WTC11 (cell line): ENCODE data around the gene CLNK. TPM values are rescaled to one million over a fixed set of nuclear protein-coding genes. Genes with fewer than 3 reads are reported as not detected.

ENCODE experiments used
- ATAC-seq: fragments of 200-7000 bp; cut with Tn5 transposase; 2 replicates; pipeline ENCODE4 v1.10.0; 2021; ENCODE audit warnings: mild to moderate bottlenecking, moderate library complexity
- CTCF ChIA-PET: fragments of 300-600 bp; sonication (Branson Sonifier 250); formaldehyde crosslinking; loops from one replicate; lab custom pipeline; 2021; ENCODE audit warnings: antibody characterized with exemption; lab: Charles Lee
- POLR2A ChIA-PET: fragments of 350-600 bp; sonication (Branson Sonifier 250); formaldehyde crosslinking; loops from one replicate; lab custom pipeline; 2021; ENCODE audit warnings: antibody characterized with exemption; lab: Charles Lee
- DNase-seq: peaks from one replicate; pipeline ENCODE4 v3.0.0; 2021; ENCODE audit warnings: low spot score
- H3K27ac Mint-ChIP-seq: 2 replicates; pipeline ENCODE4 v1.8.0; 2021; ENCODE audit warnings: mixed read lengths
- H3K27me3 Mint-ChIP-seq: 2 replicates; pipeline ENCODE4 v1.8.0; 2021; ENCODE audit warnings: low read depth, mild to moderate bottlenecking, moderate library complexity, mixed read lengths
- H3K36me3 Mint-ChIP-seq: 2 replicates; pipeline ENCODE4 v1.8.0; 2021; ENCODE audit warnings: mixed read lengths
- H3K4me1 Mint-ChIP-seq: 2 replicates; pipeline ENCODE4 v1.8.0; 2022; ENCODE audit warnings: mixed read lengths
- H3K4me3 Mint-ChIP-seq: 2 replicates; pipeline ENCODE4 v1.8.0; 2021; ENCODE audit warnings: mild to moderate bottlenecking, moderate library complexity, mixed read lengths
- H3K9me3 Mint-ChIP-seq: 2 replicates; pipeline ENCODE4 v1.8.0; 2021; ENCODE audit warnings: mixed read lengths
- CREB1 ChIP-seq: sonication (generic); formaldehyde crosslinking; IDR thresholded peaks from 2 replicates; pipeline ENCODE4 v1.8.0; 2023; ENCODE audit warnings: mild to moderate bottlenecking, missing genetic modification reagents
- ETV6 ChIP-seq: sonication (generic); formaldehyde crosslinking; IDR thresholded peaks from 2 replicates; pipeline ENCODE4 v1.8.1; 2022; ENCODE audit warnings: mild to moderate bottlenecking, missing genetic modification reagents
- GTF2I ChIP-seq: fragments of 250-450 bp; sonication (Bioruptor Pico); conservative IDR thresholded peaks from 2 replicates; pipeline ENCODE4 v1.4.0; 2021; ENCODE audit warnings: mild to moderate bottlenecking
- IRF2 ChIP-seq: sonication (generic); formaldehyde crosslinking; IDR thresholded peaks from 2 replicates; pipeline ENCODE4 v1.8.0; 2022; ENCODE audit warnings: low read depth, missing genetic modification reagents, borderline replicate concordance
- KAT7 ChIP-seq: sonication (generic); formaldehyde crosslinking; IDR thresholded peaks from 2 replicates; pipeline ENCODE4 v1.8.1; 2023; ENCODE audit warnings: missing genetic modification reagents, mild to moderate bottlenecking, borderline replicate concordance
- NFATC4 ChIP-seq: fragments of 250-450 bp; sonication (Bioruptor Pico); IDR thresholded peaks from 2 replicates; pipeline ENCODE4 v1.9.0; 2021; ENCODE audit warnings: mild to moderate bottlenecking
- NR1H2 ChIP-seq: sonication (generic); formaldehyde crosslinking; IDR thresholded peaks from 2 replicates; pipeline ENCODE4 v1.9.0; 2021; ENCODE audit warnings: mild to moderate bottlenecking, moderate library complexity, missing genetic modification reagents
- NR3C1 ChIP-seq: sonication (generic); formaldehyde crosslinking; conservative IDR thresholded peaks from 2 replicates; pipeline ENCODE4 v1.8.1; 2023; ENCODE audit warnings: low read depth, mild to moderate bottlenecking, missing genetic modification reagents
- TEAD4 ChIP-seq: sonication (generic); formaldehyde crosslinking; IDR thresholded peaks from 2 replicates; pipeline ENCODE4 v1.8.0; 2022; ENCODE audit warnings: mild to moderate bottlenecking, missing genetic modification reagents
- TP53 ChIP-seq: sonication (generic); formaldehyde crosslinking; IDR thresholded peaks from 2 replicates; pipeline ENCODE4 v1.8.1; 2023; ENCODE audit warnings: mild to moderate bottlenecking, missing genetic modification reagents
- ZNF121 ChIP-seq: sonication (generic); formaldehyde crosslinking; IDR thresholded peaks from 2 replicates; pipeline ENCODE4 v1.8.0; 2023; ENCODE audit warnings: missing genetic modification reagents
- ZNF232 ChIP-seq: sonication (generic); formaldehyde crosslinking; IDR thresholded peaks from 2 replicates; pipeline ENCODE4 v1.8.0; 2022; ENCODE audit warnings: mild to moderate bottlenecking, missing genetic modification reagents
- ZNF263 ChIP-seq: sonication (generic); formaldehyde crosslinking; IDR thresholded peaks from 2 replicates; pipeline ENCODE4 v1.8.1; 2022; ENCODE audit warnings: low read depth, mild to moderate bottlenecking, moderate library complexity, missing genetic modification reagents
- ZNF317 ChIP-seq: sonication (generic); formaldehyde crosslinking; IDR thresholded peaks from 2 replicates; pipeline ENCODE4 v1.8.1; 2023; ENCODE audit warnings: low read depth, mild to moderate bottlenecking, moderate library complexity, missing genetic modification reagents, borderline replicate concordance
- ZNF396 ChIP-seq: fragments of 250-450 bp; sonication (Bioruptor Pico); IDR thresholded peaks from 2 replicates; pipeline ENCODE4 v1.8.0; 2021; ENCODE audit warnings: mild to moderate bottlenecking, moderate library complexity, borderline replicate concordance
- total RNA-seq: library from RNA; stranded (reverse); gene quantifications from 3 replicates; pipeline ENCODE4 v1.2.3, GENCODE V29; 2021
- TF ChIP-seq, protein P1 (sequence below): sonication (generic); formaldehyde crosslinking; IDR thresholded peaks from 2 replicates; pipeline ENCODE4 v1.8.1; 2022; ENCODE audit warnings: missing genetic modification reagents, borderline replicate concordance
- TF ChIP-seq, protein P2 (sequence below): sonication (generic); formaldehyde crosslinking; IDR thresholded peaks from 2 replicates; pipeline ENCODE4 v1.8.0; 2022; ENCODE audit warnings: mild to moderate bottlenecking, missing genetic modification reagents
- TF ChIP-seq, protein P3 (sequence below): sonication (generic); formaldehyde crosslinking; IDR thresholded peaks from 2 replicates; pipeline ENCODE4 v1.8.1; 2022; ENCODE audit warnings: low read depth, mild to moderate bottlenecking, moderate library complexity, missing genetic modification reagents, borderline replicate concordance
- TF ChIP-seq, protein P4 (sequence below): sonication (generic); formaldehyde crosslinking; IDR thresholded peaks from 2 replicates; pipeline ENCODE4 v1.8.0; 2023; ENCODE audit warnings: missing genetic modification reagents, mild to moderate bottlenecking, borderline replicate concordance

Gene CLNK
- total RNA-seq, 1 experiment from 2014 or later: not detected

DNA sequence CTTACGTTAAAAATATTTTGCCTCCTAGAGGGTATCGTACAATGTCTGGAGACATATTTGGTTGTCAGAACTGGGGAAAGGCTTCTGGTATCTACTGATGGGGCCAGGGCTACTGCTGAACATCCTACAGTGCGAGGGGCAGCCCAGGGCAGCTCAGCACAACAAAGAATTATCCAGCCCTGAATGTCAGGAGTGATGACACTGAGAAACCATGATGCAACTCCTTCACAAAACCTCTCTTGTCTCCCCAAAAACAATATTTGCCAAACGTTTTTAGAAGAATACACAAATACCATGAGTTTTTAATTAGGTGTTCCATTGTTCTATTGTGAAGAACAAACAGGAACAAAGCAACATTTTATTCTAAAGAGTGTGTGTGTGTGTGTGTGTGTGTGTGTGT is 43.4 kb upstream of the CLNK start (continued):
- TF ChIP-seq, protein P1, sequence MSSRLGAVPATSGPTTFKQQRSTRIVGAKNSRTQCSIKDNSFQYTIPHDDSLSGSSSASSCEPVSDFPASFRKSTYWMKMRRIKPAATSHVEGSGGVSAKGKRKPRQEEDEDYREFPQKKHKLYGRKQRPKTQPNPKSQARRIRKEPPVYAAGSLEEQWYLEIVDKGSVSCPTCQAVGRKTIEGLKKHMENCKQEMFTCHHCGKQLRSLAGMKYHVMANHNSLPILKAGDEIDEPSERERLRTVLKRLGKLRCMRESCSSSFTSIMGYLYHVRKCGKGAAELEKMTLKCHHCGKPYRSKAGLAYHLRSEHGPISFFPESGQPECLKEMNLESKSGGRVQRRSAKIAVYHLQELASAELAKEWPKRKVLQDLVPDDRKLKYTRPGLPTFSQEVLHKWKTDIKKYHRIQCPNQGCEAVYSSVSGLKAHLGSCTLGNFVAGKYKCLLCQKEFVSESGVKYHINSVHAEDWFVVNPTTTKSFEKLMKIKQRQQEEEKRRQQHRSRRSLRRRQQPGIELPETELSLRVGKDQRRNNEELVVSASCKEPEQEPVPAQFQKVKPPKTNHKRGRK (CRISPR knock-in tag): no peak
- TF ChIP-seq ETV6 (CRISPR knock-in tag) (no peak), GTF2I (no peak), NR1H2 (no peak), ZNF263 (CRISPR knock-in tag) (no peak), ZNF121 (CRISPR knock-in tag) (no peak), TEAD4 (CRISPR knock-in tag) (no peak), CREB1 (CRISPR knock-in tag) (no peak)
- TF ChIP-seq, protein P2, sequence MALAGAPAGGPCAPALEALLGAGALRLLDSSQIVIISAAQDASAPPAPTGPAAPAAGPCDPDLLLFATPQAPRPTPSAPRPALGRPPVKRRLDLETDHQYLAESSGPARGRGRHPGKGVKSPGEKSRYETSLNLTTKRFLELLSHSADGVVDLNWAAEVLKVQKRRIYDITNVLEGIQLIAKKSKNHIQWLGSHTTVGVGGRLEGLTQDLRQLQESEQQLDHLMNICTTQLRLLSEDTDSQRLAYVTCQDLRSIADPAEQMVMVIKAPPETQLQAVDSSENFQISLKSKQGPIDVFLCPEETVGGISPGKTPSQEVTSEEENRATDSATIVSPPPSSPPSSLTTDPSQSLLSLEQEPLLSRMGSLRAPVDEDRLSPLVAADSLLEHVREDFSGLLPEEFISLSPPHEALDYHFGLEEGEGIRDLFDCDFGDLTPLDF (CRISPR knock-in tag): no peak

DNA sequence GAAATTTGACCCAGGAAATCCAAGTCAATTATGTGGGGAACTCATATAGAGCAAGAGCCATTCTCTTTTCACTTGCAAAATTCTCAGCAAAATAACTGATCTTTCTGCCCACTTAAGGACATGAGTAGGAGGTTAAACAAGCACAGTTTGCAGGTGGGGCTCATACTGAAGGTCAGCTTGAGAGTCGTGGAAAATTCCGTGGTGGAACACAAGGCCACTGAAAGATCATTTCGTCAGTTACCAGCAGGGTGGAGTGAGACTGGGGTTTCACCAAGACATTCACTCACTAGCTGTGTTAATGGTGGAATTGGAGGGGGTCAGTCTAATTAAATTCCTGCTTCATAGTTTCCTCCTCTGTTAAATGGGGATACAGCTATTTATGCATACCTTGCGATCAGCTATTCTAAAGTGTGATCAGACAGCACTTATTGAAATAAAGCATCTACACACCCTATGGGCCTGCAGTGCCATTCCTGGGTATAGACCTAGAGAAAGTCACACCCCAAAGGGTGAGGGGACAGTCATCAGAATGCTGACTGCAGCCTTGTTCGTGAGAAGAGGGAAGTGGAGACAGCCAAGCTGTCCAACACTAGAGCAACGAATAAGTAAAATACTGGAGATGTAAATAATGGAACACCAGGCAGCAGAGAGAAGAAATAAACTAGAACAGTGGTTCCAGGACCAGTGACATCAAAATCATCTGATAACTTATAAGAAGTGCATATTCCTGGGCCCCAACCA is 42.7 kb upstream of the CLNK start:
- Mint-ChIP-seq H3K27ac (no peak overlapping the region), H3K36me3 (peaks cover 58% of the 10 kb centered on the region), H3K4me3 (no peak overlapping the region), H3K9me3 (peaks cover 76% of the 10 kb centered on the region), H3K27me3 (no peaks in the 10 kb centered on the region; the same call in 1 of the 2 replicates), H3K4me1 (no peaks in the 10 kb centered on the region)
- DNase-seq (no peak), ATAC-seq (no peak)
- ChIA-PET POLR2A (no interaction called here), CTCF (no interaction called here)
- TF ChIP-seq KAT7: no peak
- TF ChIP-seq, protein P3, sequence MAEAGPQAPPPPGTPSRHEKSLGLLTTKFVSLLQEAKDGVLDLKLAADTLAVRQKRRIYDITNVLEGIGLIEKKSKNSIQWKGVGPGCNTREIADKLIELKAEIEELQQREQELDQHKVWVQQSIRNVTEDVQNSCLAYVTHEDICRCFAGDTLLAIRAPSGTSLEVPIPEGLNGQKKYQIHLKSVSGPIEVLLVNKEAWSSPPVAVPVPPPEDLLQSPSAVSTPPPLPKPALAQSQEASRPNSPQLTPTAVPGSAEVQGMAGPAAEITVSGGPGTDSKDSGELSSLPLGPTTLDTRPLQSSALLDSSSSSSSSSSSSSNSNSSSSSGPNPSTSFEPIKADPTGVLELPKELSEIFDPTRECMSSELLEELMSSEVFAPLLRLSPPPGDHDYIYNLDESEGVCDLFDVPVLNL (CRISPR knock-in tag): no peak
- TF ChIP-seq ZNF317 (CRISPR knock-in tag): no peak
- TF ChIP-seq, protein P4, sequence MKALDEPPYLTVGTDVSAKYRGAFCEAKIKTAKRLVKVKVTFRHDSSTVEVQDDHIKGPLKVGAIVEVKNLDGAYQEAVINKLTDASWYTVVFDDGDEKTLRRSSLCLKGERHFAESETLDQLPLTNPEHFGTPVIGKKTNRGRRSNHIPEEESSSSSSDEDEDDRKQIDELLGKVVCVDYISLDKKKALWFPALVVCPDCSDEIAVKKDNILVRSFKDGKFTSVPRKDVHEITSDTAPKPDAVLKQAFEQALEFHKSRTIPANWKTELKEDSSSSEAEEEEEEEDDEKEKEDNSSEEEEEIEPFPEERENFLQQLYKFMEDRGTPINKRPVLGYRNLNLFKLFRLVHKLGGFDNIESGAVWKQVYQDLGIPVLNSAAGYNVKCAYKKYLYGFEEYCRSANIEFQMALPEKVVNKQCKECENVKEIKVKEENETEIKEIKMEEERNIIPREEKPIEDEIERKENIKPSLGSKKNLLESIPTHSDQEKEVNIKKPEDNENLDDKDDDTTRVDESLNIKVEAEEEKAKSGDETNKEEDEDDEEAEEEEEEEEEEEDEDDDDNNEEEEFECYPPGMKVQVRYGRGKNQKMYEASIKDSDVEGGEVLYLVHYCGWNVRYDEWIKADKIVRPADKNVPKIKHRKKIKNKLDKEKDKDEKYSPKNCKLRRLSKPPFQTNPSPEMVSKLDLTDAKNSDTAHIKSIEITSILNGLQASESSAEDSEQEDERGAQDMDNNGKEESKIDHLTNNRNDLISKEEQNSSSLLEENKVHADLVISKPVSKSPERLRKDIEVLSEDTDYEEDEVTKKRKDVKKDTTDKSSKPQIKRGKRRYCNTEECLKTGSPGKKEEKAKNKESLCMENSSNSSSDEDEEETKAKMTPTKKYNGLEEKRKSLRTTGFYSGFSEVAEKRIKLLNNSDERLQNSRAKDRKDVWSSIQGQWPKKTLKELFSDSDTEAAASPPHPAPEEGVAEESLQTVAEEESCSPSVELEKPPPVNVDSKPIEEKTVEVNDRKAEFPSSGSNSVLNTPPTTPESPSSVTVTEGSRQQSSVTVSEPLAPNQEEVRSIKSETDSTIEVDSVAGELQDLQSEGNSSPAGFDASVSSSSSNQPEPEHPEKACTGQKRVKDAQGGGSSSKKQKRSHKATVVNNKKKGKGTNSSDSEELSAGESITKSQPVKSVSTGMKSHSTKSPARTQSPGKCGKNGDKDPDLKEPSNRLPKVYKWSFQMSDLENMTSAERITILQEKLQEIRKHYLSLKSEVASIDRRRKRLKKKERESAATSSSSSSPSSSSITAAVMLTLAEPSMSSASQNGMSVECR: no peak
- TF ChIP-seq CREB1 (CRISPR knock-in tag): no peak

DNA sequence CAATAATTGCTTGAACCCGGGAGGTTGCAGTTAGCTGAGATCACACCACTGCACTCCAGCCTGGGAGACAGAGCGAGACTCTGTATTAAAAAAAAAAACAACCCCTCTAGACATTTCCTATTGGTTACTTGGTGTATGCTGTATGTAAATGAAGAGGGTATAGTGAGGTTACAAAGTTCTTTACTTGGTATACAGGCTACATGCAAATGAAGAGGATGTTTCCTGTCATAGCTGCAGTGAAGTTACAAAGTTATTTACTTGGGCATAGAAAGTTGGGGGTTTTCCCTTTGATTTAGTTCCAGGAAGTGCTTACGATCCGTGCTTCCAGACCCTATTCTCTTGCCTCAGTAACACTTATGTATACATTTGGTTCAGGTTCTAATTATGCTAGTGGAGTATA is 38.4 kb upstream of the CLNK start:
- no peak for DNase-seq
- Mint-ChIP-seq H3K4me1 (no peaks in the 10 kb centered on the region), H3K9me3 (peaks cover 78% of the 10 kb centered on the region), H3K36me3 (peaks cover 57% of the 10 kb centered on the region), H3K27me3 (no peaks in the 10 kb centered on the region; the same call in 1 of the 2 replicates), H3K4me3 (no peak overlapping the region), H3K27ac (no peak overlapping the region)
- no peak for TF ChIP-seq NFATC4
- TF ChIP-seq ZNF396 (CRISPR knock-in tag): no peak
- TF ChIP-seq NR3C1 (CRISPR knock-in tag): no peak
- no peak for TF ChIP-seq IRF2 (CRISPR knock-in tag)
- TF ChIP-seq TP53 (CRISPR knock-in tag): no peak
- no peak for TF ChIP-seq ZNF232 (CRISPR knock-in tag)
- CTCF ChIA-PET: no interaction called here
- POLR2A ChIA-PET: no interaction called here
- ATAC-seq: no peak
